Measurements from ENCODE around the gene TBXAS1. TPM values are rescaled to one million over a fixed set of nuclear protein-coding genes. Genes with fewer than 3 reads are reported as not detected.
A peak's percentile ranks its signal among the peaks of the same experiment; 100 is the strongest.

TBXAS1 gene
- total RNA-seq, result 10 to 100 TPM; 22.1 to 24.5 TPM
- 10 to 100 TPM in 1 of 2 donors, 1 to 10 TPM in 1; 5.5 to 11.6 TPM for polyA plus RNA-seq
- long read RNA-seq, donor 1, transcript TBXAS1-202 (12 exons, 1,792 nt), result minor isoform, 5 of 59 reads
- long read RNA-seq, donor 1, transcript TBXAS1-208 (13 exons, 1,963 nt), result major isoform, 35 of 59 reads
- long read RNA-seq, donor 1, partial matches to known transcripts, result 3 of 59 reads
- long read RNA-seq, donor 1, other reads (novel, unspliced or antisense), result 13 of 59 reads
- long read RNA-seq, donor 2, partial matches to known transcripts, result 1 of 18 reads
- long read RNA-seq, donor 2, other reads (novel, unspliced or antisense), result 12 of 18 reads

GRCh38 chr7:139829025-139829774 lies at the start of gene TBXAS1:
Gene TBXAS1 (plus strand): TSS chr7:139829264. CDS start chr7:139829391, 127 bp downstream.
- Histone ChIP-seq H3K36me3 (ENCODE audit: control insufficient read depth in 1 of 2, insufficient read depth in 2 of 2, low read length in 1 of 2) (no peaks in the 10 kb centered on the region), H3K27ac (ENCODE audit: low read depth in 1 of 2, low read length in 2 of 2) (no peak within 1 kb of the TSS), H3K4me3 (ENCODE audit: low read length in 2 of 2) (no peak within 1 kb of the TSS), H3K27me3 (ENCODE audit: control insufficient read depth in 1 of 2, insufficient read depth in 2 of 2, low read length in 1 of 2) (no peaks in the 10 kb centered on the region), H3K9me3 (ENCODE audit: control insufficient read depth, low read length) (no peaks in the 10 kb centered on the region), H3K4me1 (ENCODE audit: control insufficient read depth in 1 of 2, insufficient read depth in 2 of 2, low read length in 2 of 2) (no peaks in the 10 kb centered on the region)
- intact Hi-C loops (cut with DNase I), result no loop called here
- 66 to 74% methylated on average over 10 of the region's 10 CpGs for WGBS, 2 donors
- ATAC-seq (ENCODE audit: low FRiP score), result no peak
- peak in 1 of 2 donors; percentile 54 for DNase-seq

GRCh38 chr7:139782932-139783331 lies 46.1 kb upstream of the TBXAS1 start:
- ATAC-seq (ENCODE audit: low FRiP score), result no peak
- peaks cover 1% of the 10 kb centered on the region for H3K9me3 ChIP-seq (ENCODE audit: control insufficient read depth, low read length)
- no peak for DNase-seq
- no peak overlapping the region for H3K4me3 ChIP-seq (ENCODE audit: low read length in 2 of 2)
- no peaks in the 10 kb centered on the region for H3K36me3 ChIP-seq (ENCODE audit: control insufficient read depth in 1 of 2, insufficient read depth in 2 of 2, low read length in 1 of 2)
- H3K27me3 ChIP-seq (ENCODE audit: control insufficient read depth in 1 of 2, insufficient read depth in 2 of 2, low read length in 1 of 2), result no peaks in the 10 kb centered on the region
- no peak overlapping the region for H3K27ac ChIP-seq (ENCODE audit: low read depth in 1 of 2, low read length in 2 of 2)
- intact Hi-C loops (cut with DNase I), result loop anchor here in 1 of 2 donors (10.0 kb wide), 1 partner anchor 212 kb away; no protein-coding TSS in a partner anchor
- 90 to 91% methylated on average over 3 of the region's 3 CpGs for WGBS, 2 donors
- no peaks in the 10 kb centered on the region for H3K4me1 ChIP-seq (ENCODE audit: control insufficient read depth in 1 of 2, insufficient read depth in 2 of 2, low read length in 2 of 2)

- DNase-seq (no peak), ATAC-seq (ENCODE audit: low FRiP score) (no peak)
- H3K4me1 ChIP-seq (ENCODE audit: control insufficient read depth in 1 of 2, insufficient read depth in 2 of 2, low read length in 2 of 2), result no peaks in the 10 kb centered on the region
- H3K9me3 ChIP-seq (ENCODE audit: control insufficient read depth, low read length), result peaks cover 1% of the 10 kb centered on the region
- intact Hi-C loops (cut with DNase I), result loop anchor here in 1 of 2 donors (10.0 kb wide), 1 partner anchor 211 kb away; no protein-coding TSS in a partner anchor
- H3K27me3 ChIP-seq (ENCODE audit: control insufficient read depth in 1 of 2, insufficient read depth in 2 of 2, low read length in 1 of 2), result no peaks in the 10 kb centered on the region
- no peak overlapping the region for H3K4me3 ChIP-seq (ENCODE audit: low read length in 2 of 2)
- no peaks in the 10 kb centered on the region for H3K36me3 ChIP-seq (ENCODE audit: control insufficient read depth in 1 of 2, insufficient read depth in 2 of 2, low read length in 1 of 2)
- H3K27ac ChIP-seq (ENCODE audit: low read depth in 1 of 2, low read length in 2 of 2), result no peak overlapping the region
- 77 to 80% methylated on average over 3 of the region's 3 CpGs for WGBS, 2 donors
These were observed 45.2 kb upstream of the TBXAS1 start for GRCh38 chr7:139783647-139784385.

- Histone ChIP-seq H3K9me3 (ENCODE audit: control insufficient read depth, low read length) (peaks cover 1% of the 10 kb centered on the region), H3K36me3 (ENCODE audit: control insufficient read depth in 1 of 2, insufficient read depth in 2 of 2, low read length in 1 of 2) (no peaks in the 10 kb centered on the region), H3K4me3 (ENCODE audit: low read length in 2 of 2) (no peak overlapping the region), H3K27ac (ENCODE audit: low read depth in 1 of 2, low read length in 2 of 2) (no peak overlapping the region), H3K4me1 (ENCODE audit: control insufficient read depth in 1 of 2, insufficient read depth in 2 of 2, low read length in 2 of 2) (no peaks in the 10 kb centered on the region), H3K27me3 (ENCODE audit: control insufficient read depth in 1 of 2, insufficient read depth in 2 of 2, low read length in 1 of 2) (no peaks in the 10 kb centered on the region)
- DNase-seq (no peak), ATAC-seq (ENCODE audit: low FRiP score) (no peak)
- WGBS, 2 donors, result 87 to 92% methylated on average over 3 of the region's 3 CpGs
- intact Hi-C loops (cut with DNase I), result loop anchor here in 1 of 2 donors (10.0 kb wide), 1 partner anchor 210 kb away; no protein-coding TSS in a partner anchor
These were observed 44.4 kb upstream of the TBXAS1 start for GRCh38 chr7:139784648-139785047.

- ATAC-seq (ENCODE audit: low FRiP score) (no peak), DNase-seq (no peak)
- H3K4me3 ChIP-seq (ENCODE audit: low read length in 2 of 2), result no peak overlapping the region
- no peaks in the 10 kb centered on the region for H3K4me1 ChIP-seq (ENCODE audit: control insufficient read depth in 1 of 2, insufficient read depth in 2 of 2, low read length in 2 of 2)
- H3K27me3 ChIP-seq (ENCODE audit: control insufficient read depth in 1 of 2, insufficient read depth in 2 of 2, low read length in 1 of 2), result no peaks in the 10 kb centered on the region
- intact Hi-C loops (cut with DNase I), result no loop called here
- no peak overlapping the region for H3K27ac ChIP-seq (ENCODE audit: low read depth in 1 of 2, low read length in 2 of 2)
- 90% methylated on average over 7 of the region's 7 CpGs for WGBS, 2 donors
- H3K36me3 ChIP-seq (ENCODE audit: control insufficient read depth in 1 of 2, insufficient read depth in 2 of 2, low read length in 1 of 2), result no peaks in the 10 kb centered on the region
- no peaks in the 10 kb centered on the region for H3K9me3 ChIP-seq (ENCODE audit: control insufficient read depth, low read length)
These were observed 37.7 kb upstream of the TBXAS1 start for GRCh38 chr7:139791316-139791715.

- WGBS, 2 donors, result 75 to 86% methylated on average over 2 of the region's 2 CpGs
These were observed 31.5 kb upstream of the TBXAS1 start for GRCh38 chr7:139797607-139798006.

GRCh38 chr7:139798221-139798620 lies 30.8 kb upstream of the TBXAS1 start:
- WGBS, 2 donors, result 34 to 54% methylated on average over 10 of the region's 10 CpGs
- DNase-seq, result no peak
- Histone ChIP-seq H3K27me3 (ENCODE audit: control insufficient read depth in 1 of 2, insufficient read depth in 2 of 2, low read length in 1 of 2) (no peaks in the 10 kb centered on the region), H3K4me3 (ENCODE audit: low read length in 2 of 2) (no peak overlapping the region), H3K36me3 (ENCODE audit: control insufficient read depth in 1 of 2, insufficient read depth in 2 of 2, low read length in 1 of 2) (no peaks in the 10 kb centered on the region), H3K4me1 (ENCODE audit: control insufficient read depth in 1 of 2, insufficient read depth in 2 of 2, low read length in 2 of 2) (no peaks in the 10 kb centered on the region), H3K9me3 (ENCODE audit: control insufficient read depth, low read length) (no peaks in the 10 kb centered on the region), H3K27ac (ENCODE audit: low read depth in 1 of 2, low read length in 2 of 2) (no peak overlapping the region)
- intact Hi-C loops (cut with DNase I), result no loop called here
- ATAC-seq (ENCODE audit: low FRiP score), result no peak

More at GRCh38 chr7:139797607-139798006, 31.5 kb upstream of the TBXAS1 start:
- H3K4me3 ChIP-seq (ENCODE audit: low read length in 2 of 2), result no peak overlapping the region
- H3K27me3 ChIP-seq (ENCODE audit: control insufficient read depth in 1 of 2, insufficient read depth in 2 of 2, low read length in 1 of 2), result no peaks in the 10 kb centered on the region
- DNase-seq, result no peak
- intact Hi-C loops (cut with DNase I), result no loop called here
- no peaks in the 10 kb centered on the region for H3K36me3 ChIP-seq (ENCODE audit: control insufficient read depth in 1 of 2, insufficient read depth in 2 of 2, low read length in 1 of 2)
- no peaks in the 10 kb centered on the region for H3K4me1 ChIP-seq (ENCODE audit: control insufficient read depth in 1 of 2, insufficient read depth in 2 of 2, low read length in 2 of 2)
- no peak overlapping the region for H3K27ac ChIP-seq (ENCODE audit: low read depth in 1 of 2, low read length in 2 of 2)
- no peak for ATAC-seq (ENCODE audit: low FRiP score)
- no peaks in the 10 kb centered on the region for H3K9me3 ChIP-seq (ENCODE audit: control insufficient read depth, low read length)

GRCh38 chr7:139798892-139799291 lies 30.2 kb upstream of the TBXAS1 start:
- Histone ChIP-seq H3K4me1 (ENCODE audit: control insufficient read depth in 1 of 2, insufficient read depth in 2 of 2, low read length in 2 of 2) (no peaks in the 10 kb centered on the region), H3K9me3 (ENCODE audit: control insufficient read depth, low read length) (no peaks in the 10 kb centered on the region), H3K27me3 (ENCODE audit: control insufficient read depth in 1 of 2, insufficient read depth in 2 of 2, low read length in 1 of 2) (no peaks in the 10 kb centered on the region), H3K4me3 (ENCODE audit: low read length in 2 of 2) (no peak overlapping the region), H3K27ac (ENCODE audit: low read depth in 1 of 2, low read length in 2 of 2) (no peak overlapping the region), H3K36me3 (ENCODE audit: control insufficient read depth in 1 of 2, insufficient read depth in 2 of 2, low read length in 1 of 2) (no peaks in the 10 kb centered on the region)
- DNase-seq (no peak), ATAC-seq (ENCODE audit: low FRiP score) (no peak)
- WGBS, 2 donors, result 75 to 94% methylated on average over 4 of the region's 4 CpGs
- intact Hi-C loops (cut with DNase I), result no loop called here
